ENCODE results near the gene ZNF512. TPM values are rescaled to one million over a fixed set of nuclear protein-coding genes. Genes with fewer than 3 reads are reported as not detected.

ZNF512 gene
- total and polyA plus RNA-seq, 2 of the 13 experiments (the other 11 are each of a cell fraction or from before 2014, with no cell fraction given), result 29.8 to 31.0 TPM

DNA sequence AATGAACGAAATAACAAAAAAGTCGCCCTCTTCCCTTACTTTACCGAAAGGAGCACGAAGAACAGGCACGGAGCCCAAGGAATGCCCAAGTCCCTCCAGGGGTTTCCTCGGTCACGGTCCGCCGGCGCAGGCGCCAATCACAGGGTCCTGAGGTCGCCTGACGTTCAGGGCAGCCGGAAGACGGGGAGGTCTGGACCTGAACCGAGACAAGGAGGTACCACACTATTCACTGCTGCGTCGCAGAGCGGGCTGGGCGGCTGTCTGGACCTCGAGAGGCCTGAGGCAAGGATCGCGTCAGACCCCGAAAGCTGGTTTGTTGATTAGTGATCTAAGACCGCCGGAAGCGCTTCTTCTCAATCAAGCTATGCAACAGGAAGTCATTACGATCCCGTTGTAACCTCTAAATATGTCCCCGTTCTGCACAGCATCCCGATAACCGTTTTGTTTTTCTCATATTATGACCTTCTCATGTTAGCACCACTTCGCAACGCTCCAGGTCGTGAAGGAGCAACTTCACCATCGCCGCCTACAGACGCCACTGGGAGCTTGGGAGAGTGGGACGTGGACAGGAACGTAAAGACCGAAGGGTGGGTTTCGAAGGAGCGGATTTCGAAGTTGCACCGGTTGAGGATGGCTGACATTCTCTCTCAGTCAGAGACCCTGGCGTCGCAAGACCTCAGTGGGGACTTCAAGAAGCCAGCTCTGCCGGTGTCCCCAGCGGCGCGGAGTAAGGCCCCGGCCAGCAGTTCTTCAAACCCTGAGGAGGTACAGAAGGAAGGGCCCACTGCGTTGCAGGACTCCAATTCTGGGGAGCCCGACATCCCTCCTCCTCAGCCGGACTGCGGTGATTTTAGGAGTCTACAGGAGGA is 80.7 kb downstream of the ZNF512 start, which contains the start of the genes SLC4A1AP and SUPT7L (continued):
- TF ChIP-seq, protein P1, sequence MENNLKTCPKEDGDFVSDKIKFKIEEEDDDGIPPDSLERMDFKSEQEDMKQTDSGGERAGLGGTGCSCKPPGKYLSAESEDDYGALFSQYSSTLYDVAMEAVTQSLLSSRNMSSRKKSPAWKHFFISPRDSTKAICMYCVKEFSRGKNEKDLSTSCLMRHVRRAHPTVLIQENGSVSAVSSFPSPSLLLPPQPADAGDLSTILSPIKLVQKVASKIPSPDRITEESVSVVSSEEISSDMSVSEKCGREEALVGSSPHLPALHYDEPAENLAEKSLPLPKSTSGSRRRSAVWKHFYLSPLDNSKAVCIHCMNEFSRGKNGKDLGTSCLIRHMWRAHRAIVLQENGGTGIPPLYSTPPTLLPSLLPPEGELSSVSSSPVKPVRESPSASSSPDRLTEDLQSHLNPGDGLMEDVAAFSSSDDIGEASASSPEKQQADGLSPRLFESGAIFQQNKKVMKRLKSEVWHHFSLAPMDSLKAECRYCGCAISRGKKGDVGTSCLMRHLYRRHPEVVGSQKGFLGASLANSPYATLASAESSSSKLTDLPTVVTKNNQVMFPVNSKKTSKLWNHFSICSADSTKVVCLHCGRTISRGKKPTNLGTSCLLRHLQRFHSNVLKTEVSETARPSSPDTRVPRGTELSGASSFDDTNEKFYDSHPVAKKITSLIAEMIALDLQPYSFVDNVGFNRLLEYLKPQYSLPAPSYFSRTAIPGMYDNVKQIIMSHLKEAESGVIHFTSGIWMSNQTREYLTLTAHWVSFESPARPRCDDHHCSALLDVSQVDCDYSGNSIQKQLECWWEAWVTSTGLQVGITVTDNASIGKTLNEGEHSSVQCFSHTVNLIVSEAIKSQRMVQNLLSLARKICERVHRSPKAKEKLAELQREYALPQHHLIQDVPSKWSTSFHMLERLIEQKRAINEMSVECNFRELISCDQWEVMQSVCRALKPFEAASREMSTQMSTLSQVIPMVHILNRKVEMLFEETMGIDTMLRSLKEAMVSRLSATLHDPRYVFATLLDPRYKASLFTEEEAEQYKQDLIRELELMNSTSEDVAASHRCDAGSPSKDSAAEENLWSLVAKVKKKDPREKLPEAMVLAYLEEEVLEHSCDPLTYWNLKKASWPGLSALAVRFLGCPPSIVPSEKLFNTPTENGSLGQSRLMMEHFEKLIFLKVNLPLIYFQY (CRISPR knock-in tag; IDR thresholded peaks at IDR 0.05; ENCODE audit: borderline replicate concordance), result peak; percentile 83; the same call in 1 of the 2 replicates
- TF ChIP-seq ZNF160 (CRISPR knock-in tag; IDR thresholded peaks at IDR 0.05) (peak; percentile 84), KLF12 (CRISPR knock-in tag; IDR thresholded peaks at IDR 0.05; ENCODE audit: borderline replicate concordance) (peak; percentile 92), ZNF224 (CRISPR knock-in tag; IDR thresholded peaks at IDR 0.05) (no peak), ZNF33B (CRISPR knock-in tag; IDR thresholded peaks at IDR 0.05) (peak; percentile 84; the same call in 1 of the 2 replicates), NFIC (IDR thresholded peaks at IDR 0.05; ENCODE audit: low read length) (peak; percentile 84), HNRNPK (IDR thresholded peaks at IDR 0.05; ENCODE audit: low read depth, low read length, poor library complexity, severe bottlenecking) (no peak), ZNF10 (CRISPR knock-in tag; IDR thresholded peaks at IDR 0.05; ENCODE audit: borderline replicate concordance, low read depth) (no peak), ZSCAN30 (CRISPR knock-in tag; IDR thresholded peaks at IDR 0.05) (peak; percentile 44; the same call in 1 of the 2 replicates), U2AF2 (IDR thresholded peaks at IDR 0.05; ENCODE audit: low read depth, low read length) (peak; percentile 80; the same call in 1 of the 2 replicates), ZNF572 (CRISPR knock-in tag; IDR thresholded peaks at IDR 0.05) (peak; percentile 98), PHB2 (IDR thresholded peaks at IDR 0.05; ENCODE audit: partially characterized antibody) (no peak), MEIS2 (CRISPR knock-in tag; IDR thresholded peaks at IDR 0.05) (peak; percentile 44; the same call in 1 of the 2 replicates), ZNF256 (CRISPR knock-in tag; conservative IDR thresholded peaks at IDR 0.05) (peak; percentile 37; the same call in 1 of the 2 replicates), ZNF614 (CRISPR knock-in tag; IDR thresholded peaks at IDR 0.05; ENCODE audit: borderline replicate concordance) (peak; percentile 95; the same call in 1 of the 2 replicates), ZFYVE20 (CRISPR knock-in tag; IDR thresholded peaks at IDR 0.05; ENCODE audit: borderline replicate concordance, low read depth) (peak; percentile 86; the same call in 1 of the 2 replicates), ZNF296 (CRISPR knock-in tag; conservative IDR thresholded peaks at IDR 0.05) (peak; percentile 79; the same call in 1 of the 2 replicates), REL (CRISPR knock-in tag; conservative IDR thresholded peaks at IDR 0.05) (no peak)
- TF ChIP-seq, protein P2, sequence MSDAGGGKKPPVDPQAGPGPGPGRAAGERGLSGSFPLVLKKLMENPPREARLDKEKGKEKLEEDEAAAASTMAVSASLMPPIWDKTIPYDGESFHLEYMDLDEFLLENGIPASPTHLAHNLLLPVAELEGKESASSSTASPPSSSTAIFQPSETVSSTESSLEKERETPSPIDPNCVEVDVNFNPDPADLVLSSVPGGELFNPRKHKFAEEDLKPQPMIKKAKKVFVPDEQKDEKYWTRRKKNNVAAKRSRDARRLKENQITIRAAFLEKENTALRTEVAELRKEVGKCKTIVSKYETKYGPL (CRISPR knock-in tag; IDR thresholded peaks at IDR 0.05), result peak; percentile 76
- TF ChIP-seq, protein P3, sequence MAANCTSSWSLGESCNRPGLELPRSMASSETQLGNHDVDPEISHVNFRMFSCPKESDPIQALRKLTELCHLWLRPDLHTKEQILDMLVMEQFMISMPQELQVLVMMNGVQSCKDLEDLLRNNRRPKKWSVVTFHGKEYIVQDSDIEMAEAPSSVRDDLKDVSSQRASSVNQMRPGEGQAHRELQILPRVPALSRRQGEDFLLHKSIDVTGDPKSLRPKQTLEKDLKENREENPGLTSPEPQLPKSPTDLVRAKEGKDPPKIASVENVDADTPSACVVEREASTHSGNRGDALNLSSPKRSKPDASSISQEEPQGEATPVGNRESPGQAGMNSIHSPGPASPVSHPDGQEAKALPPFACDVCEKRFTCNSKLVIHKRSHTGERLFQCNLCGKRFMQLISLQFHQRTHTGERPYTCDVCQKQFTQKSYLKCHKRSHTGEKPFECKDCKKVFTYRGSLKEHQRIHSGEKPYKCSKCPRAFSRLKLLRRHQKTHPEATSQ (CRISPR knock-in tag; IDR thresholded peaks at IDR 0.05; ENCODE audit: borderline replicate concordance), result peak; percentile 96
- TF ChIP-seq, protein P4, sequence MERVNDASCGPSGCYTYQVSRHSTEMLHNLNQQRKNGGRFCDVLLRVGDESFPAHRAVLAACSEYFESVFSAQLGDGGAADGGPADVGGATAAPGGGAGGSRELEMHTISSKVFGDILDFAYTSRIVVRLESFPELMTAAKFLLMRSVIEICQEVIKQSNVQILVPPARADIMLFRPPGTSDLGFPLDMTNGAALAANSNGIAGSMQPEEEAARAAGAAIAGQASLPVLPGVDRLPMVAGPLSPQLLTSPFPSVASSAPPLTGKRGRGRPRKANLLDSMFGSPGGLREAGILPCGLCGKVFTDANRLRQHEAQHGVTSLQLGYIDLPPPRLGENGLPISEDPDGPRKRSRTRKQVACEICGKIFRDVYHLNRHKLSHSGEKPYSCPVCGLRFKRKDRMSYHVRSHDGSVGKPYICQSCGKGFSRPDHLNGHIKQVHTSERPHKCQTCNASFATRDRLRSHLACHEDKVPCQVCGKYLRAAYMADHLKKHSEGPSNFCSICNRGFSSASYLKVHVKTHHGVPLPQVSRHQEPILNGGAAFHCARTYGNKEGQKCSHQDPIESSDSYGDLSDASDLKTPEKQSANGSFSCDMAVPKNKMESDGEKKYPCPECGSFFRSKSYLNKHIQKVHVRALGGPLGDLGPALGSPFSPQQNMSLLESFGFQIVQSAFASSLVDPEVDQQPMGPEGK (CRISPR knock-in tag; IDR thresholded peaks at IDR 0.05), result peak; percentile 35; the same call in 1 of the 2 replicates
